ENCODE data around the gene KCNT1.

The KCNT1 gene

GRCh38 chr9:135659252-135659651, 42.7 kb upstream of the KCNT1 start:
- no peak overlapping the region for H3K4me2 ChIP-seq (ENCODE audit: low read depth, low read length, poor library complexity, severe bottlenecking)
- H3F3A ChIP-seq (ENCODE audit: insufficient read depth) = no peaks in the 10 kb centered on the region
- no peaks in the 10 kb centered on the region for H3K9me2 ChIP-seq (replicated peaks; ENCODE audit: insufficient read depth, low read length)
- H4K20me1 ChIP-seq (ENCODE audit: low read depth, low read length) = no peaks in the 10 kb centered on the region
- H2AFZ ChIP-seq (ENCODE audit: low read depth, low read length, severe bottlenecking) = no peak overlapping the region
- H3K27ac ChIP-seq (ENCODE audit: low read depth, low read length) = no peak overlapping the region
- no peaks in the 10 kb centered on the region for H3K79me2 ChIP-seq (ENCODE audit: insufficient read depth, low read length)
- no peaks in the 10 kb centered on the region for H3K9me3 ChIP-seq (ENCODE audit: insufficient read depth, low read length)
- no peak overlapping the region for H3K4me3 ChIP-seq (ENCODE audit: insufficient read depth, low read length, poor library complexity, severe bottlenecking)
- no peaks in the 10 kb centered on the region for H3K27me3 ChIP-seq (ENCODE audit: low read length)
- TF ChIP-seq CTCF (IDR thresholded peaks at IDR 0.05; ENCODE audit: insufficient read depth, low read length, poor library complexity, severe bottlenecking) (no peak), EZH2phosphoT487 (conservative IDR thresholded peaks at IDR 0.05; ENCODE audit: low read length) (no peak)
- no peak overlapping the region for H3K9ac ChIP-seq (ENCODE audit: low read length)
- no peaks in the 10 kb centered on the region for H3K36me3 ChIP-seq (ENCODE audit: low read length)

- TF ChIP-seq EZH2phosphoT487 (conservative IDR thresholded peaks at IDR 0.05; ENCODE audit: low read length) (no peak), CTCF (IDR thresholded peaks at IDR 0.05; ENCODE audit: insufficient read depth, low read length, poor library complexity, severe bottlenecking) (no peak)
- no peaks in the 10 kb centered on the region for H4K20me1 ChIP-seq (ENCODE audit: low read depth, low read length)
Measured at GRCh38 chr9:135660407-135660806, 41.6 kb upstream of the KCNT1 start.

GRCh38 chr9:135661816-135662560, 40.0 kb upstream of the KCNT1 start:
- Histone ChIP-seq H3K27ac (ENCODE audit: low read depth, low read length) (no peak overlapping the region), H3K36me3 (ENCODE audit: low read length) (no peaks in the 10 kb centered on the region), H2AFZ (ENCODE audit: low read depth, low read length, severe bottlenecking) (no peak overlapping the region), H3K27me3 (ENCODE audit: low read length) (no peaks in the 10 kb centered on the region), H3K4me2 (ENCODE audit: low read depth, low read length, poor library complexity, severe bottlenecking) (no peak overlapping the region), H3K9me3 (ENCODE audit: insufficient read depth, low read length) (no peaks in the 10 kb centered on the region), H3K9ac (ENCODE audit: low read length) (no peak overlapping the region), H3K4me3 (ENCODE audit: insufficient read depth, low read length, poor library complexity, severe bottlenecking) (no peak overlapping the region), H3F3A (ENCODE audit: insufficient read depth) (no peaks in the 10 kb centered on the region), H3K79me2 (ENCODE audit: insufficient read depth, low read length) (no peaks in the 10 kb centered on the region), H4K20me1 (ENCODE audit: low read depth, low read length) (no peaks in the 10 kb centered on the region), H3K9me2 (replicated peaks; ENCODE audit: insufficient read depth, low read length) (no peaks in the 10 kb centered on the region)
- no peak for TF ChIP-seq CTCF (IDR thresholded peaks at IDR 0.05; ENCODE audit: insufficient read depth, low read length, poor library complexity, severe bottlenecking)
- no peak for TF ChIP-seq EZH2phosphoT487 (conservative IDR thresholded peaks at IDR 0.05; ENCODE audit: low read length)

More at GRCh38 chr9:135660407-135660806, 41.6 kb upstream of the KCNT1 start:
- no peaks in the 10 kb centered on the region for H3K9me2 ChIP-seq (replicated peaks; ENCODE audit: insufficient read depth, low read length)
- H3F3A ChIP-seq (ENCODE audit: insufficient read depth) = no peaks in the 10 kb centered on the region
- H3K27ac ChIP-seq (ENCODE audit: low read depth, low read length) = no peak overlapping the region
- H3K9ac ChIP-seq (ENCODE audit: low read length) = no peak overlapping the region
- H3K9me3 ChIP-seq (ENCODE audit: insufficient read depth, low read length) = no peaks in the 10 kb centered on the region
- H3K36me3 ChIP-seq (ENCODE audit: low read length) = no peaks in the 10 kb centered on the region
- no peak overlapping the region for H3K4me3 ChIP-seq (ENCODE audit: insufficient read depth, low read length, poor library complexity, severe bottlenecking)
- H3K27me3 ChIP-seq (ENCODE audit: low read length) = no peaks in the 10 kb centered on the region
- no peaks in the 10 kb centered on the region for H3K79me2 ChIP-seq (ENCODE audit: insufficient read depth, low read length)
- H2AFZ ChIP-seq (ENCODE audit: low read depth, low read length, severe bottlenecking) = no peak overlapping the region
- no peak overlapping the region for H3K4me2 ChIP-seq (ENCODE audit: low read depth, low read length, poor library complexity, severe bottlenecking)
